D721Med (cell line): Measurements from ENCODE around the gene GRM5.
"Not testable (repeated sequence)": the region's sequence is repeated elsewhere in the genome, so short reads cannot be mapped to it uniquely, and the experiment has no call there.

Source experiments
- DNase-seq: peaks from one replicate; pipeline ENCODE4 v3.0.0; 2011; ENCODE audit warnings: low spot score; ENCODE audit not compliant: insufficient read length
- FAIRE-seq: peaks from 2 replicates; lab custom pipeline; 2011; peaks lifted over from hg19 to GRCh38; lab: Jason Lieb, UNC
- TF ChIP-seq, protein P1 (sequence below): IDR thresholded peaks from 2 replicates; pipeline ENCODE4 v1.5.1; 2012; ENCODE audit warnings: mild to moderate bottlenecking, control low read depth; ENCODE audit not compliant: insufficient read depth; ENCODE audit errors: missing control alignments

The GRM5 gene

DNA sequence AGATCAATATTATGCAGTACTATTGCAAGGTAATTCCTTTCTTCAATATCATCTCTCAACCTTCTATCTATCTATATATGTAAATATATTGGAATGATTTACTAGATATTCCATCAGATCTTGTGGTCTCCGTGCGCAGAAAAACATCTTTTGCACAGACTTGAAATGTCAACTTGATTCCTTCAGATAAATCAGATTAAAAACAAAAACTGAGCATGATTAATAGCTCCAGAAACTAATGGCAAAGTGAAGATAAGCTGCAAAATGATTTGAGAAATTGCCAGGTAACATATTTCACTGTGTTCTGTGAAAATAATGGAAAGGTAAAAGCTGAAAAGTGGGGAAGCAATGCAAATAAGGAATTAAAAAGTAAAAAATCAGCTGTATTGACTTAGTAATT is 528.2 kb downstream of the GRM5 start:
- no peak for FAIRE-seq
- no peak for DNase-seq

DNA sequence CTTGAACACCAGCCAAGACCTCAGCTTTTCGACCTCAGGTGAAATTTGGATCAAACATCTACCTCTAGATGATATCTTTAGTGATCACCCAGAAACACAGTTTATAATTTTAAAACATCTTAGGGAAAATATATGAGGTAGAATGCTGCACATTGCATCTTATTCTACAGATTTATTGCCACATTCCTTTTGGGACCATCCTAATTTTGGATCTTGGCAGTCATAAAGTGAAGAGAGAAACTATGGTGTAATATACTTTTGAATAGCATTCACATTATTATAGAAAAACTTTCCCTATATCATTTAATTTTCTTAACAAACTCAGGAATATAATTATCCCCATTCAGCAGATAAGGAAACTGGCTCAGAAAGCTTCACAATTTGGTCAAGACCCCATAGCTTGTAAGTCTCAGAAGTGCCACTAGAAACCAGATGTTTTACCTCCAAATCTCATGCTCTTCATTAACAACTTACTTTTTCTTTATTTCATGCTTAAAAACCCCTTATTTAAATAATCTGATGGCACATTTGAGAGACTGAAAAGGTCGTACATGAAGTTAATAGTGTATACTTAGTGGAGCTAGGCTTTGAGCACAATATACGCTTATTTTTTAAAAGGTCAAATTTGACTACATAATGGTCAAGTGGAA is 529.0 kb downstream of the GRM5 start:
- TF ChIP-seq, protein P1, sequence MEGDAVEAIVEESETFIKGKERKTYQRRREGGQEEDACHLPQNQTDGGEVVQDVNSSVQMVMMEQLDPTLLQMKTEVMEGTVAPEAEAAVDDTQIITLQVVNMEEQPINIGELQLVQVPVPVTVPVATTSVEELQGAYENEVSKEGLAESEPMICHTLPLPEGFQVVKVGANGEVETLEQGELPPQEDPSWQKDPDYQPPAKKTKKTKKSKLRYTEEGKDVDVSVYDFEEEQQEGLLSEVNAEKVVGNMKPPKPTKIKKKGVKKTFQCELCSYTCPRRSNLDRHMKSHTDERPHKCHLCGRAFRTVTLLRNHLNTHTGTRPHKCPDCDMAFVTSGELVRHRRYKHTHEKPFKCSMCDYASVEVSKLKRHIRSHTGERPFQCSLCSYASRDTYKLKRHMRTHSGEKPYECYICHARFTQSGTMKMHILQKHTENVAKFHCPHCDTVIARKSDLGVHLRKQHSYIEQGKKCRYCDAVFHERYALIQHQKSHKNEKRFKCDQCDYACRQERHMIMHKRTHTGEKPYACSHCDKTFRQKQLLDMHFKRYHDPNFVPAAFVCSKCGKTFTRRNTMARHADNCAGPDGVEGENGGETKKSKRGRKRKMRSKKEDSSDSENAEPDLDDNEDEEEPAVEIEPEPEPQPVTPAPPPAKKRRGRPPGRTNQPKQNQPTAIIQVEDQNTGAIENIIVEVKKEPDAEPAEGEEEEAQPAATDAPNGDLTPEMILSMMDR = no peak
- FAIRE-seq (no peak), DNase-seq (no peak)

More for the DNA sequence above, 528.2 kb downstream of the GRM5 start:
- TF ChIP-seq, protein P1 = no peak

DNA sequence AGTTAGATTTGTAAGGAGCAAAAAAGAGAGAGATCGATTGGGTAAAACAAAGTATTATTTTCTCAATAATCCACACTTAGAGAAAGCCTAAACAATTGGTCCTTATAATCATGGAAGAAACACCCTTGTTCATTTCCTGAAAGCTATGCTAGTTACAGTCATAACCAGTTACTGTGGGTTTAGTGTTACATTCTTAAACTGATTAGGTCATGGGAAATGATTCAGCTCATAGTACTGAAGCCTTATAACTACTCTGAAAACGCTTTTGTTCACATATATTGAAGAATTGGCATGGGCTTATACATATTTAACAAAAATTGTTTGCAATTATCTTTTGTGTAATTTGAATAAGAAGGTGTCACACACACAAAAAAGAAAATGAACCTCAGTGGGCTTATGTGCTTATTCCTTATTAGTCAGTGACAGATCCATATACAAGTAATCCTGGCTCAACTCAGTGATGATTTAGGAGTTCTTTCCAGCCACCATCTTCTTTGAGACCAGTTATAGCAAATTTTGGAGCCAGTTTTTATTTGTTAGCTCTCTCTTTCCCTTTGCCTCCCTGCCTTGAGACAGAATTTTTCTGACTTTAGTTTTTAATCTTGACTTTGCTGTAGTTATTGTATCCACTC is 529.8 kb downstream of the GRM5 start:
- TF ChIP-seq, protein P1 = no peak
- no peak for DNase-seq
- FAIRE-seq = peak; percentile 68

DNA sequence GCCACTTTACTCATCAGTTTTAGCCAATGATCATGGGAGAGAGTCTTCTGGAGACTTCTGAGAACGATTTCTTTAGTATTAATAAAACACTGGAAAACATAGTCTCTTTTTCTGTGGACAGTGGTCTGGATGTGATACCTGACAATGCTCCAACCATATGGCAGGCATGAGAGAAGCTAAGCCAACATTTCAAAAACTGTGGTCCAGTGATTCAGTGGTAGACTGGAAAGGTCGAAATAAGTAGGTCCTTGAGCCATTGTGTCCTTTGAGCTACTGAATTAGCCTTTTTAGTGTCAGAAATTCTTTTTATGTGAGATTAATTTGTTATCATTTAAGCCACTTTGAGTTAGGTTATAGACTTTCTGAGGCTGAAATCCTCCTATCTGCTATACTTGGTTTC is 530.5 kb downstream of the GRM5 start:
- no peak for FAIRE-seq
- TF ChIP-seq, protein P1 = no peak
- no peak for DNase-seq

DNA sequence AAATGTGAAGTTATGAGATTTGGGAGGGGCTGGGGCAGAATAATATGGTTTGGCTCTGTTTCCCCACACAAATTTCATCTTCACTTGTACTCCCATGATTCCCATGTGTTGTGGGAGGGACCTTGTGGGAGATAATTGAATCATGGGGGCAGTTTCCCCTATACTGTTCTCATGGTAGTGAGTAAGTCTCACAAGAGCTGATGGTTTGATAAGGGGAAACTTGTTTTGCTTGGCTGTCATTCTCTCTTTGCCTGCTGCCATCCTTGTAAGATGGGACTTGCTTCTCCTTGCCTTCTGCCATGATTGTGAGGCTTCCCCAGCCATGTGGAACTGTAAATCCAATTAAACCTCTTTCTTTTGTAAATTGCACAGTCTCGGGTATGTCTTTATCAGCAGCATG is 531.1 kb downstream of the GRM5 start:
- FAIRE-seq, DNase-seq: not testable (repeated sequence)

DNA sequence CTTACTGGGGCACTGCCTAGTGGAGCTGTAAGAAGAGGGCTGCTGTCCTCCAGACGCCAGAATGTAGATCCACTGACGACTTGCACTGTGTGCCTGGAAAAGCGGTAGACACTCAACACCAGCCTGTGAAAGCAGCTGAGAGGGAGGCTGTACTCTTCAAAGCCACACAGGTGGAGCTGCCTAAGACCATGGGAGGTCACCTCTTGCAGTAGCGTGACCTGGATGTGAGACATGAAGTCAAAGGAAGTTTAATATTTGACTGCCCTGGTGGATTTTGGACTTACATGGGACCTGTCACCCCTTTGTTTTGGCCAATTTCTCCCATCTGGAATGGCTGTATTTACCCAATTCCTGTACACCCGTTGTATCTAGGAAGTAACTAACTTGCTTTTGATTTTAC is 531.6 kb downstream of the GRM5 start:
- TF ChIP-seq, protein P1 = no peak
- FAIRE-seq (no peak), DNase-seq (no peak)

DNA sequence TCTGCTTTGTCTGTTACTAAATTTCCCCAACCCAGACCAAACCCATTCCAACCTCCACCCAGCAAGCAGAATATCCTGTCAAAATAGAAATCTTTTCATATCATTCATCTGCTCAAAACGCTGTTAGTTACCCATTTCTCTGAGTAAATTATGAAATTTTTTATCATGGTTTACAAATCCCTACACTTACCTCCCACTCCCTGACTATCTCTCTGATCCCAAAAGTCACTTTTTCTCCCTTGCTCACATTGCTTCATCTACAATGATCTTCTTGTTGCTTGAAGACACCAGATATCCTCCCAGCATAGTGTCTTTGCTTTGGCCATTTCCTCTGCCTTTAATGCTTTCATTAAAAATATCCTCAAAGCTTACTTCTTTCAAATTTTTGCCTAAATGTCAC is 532.8 kb downstream of the GRM5 start:
- FAIRE-seq (no peak), DNase-seq (no peak)
- TF ChIP-seq, protein P1 = no peak
